T follicular helper cell (primary cell): ENCODE results near the gene DHH.

Experiments
- DNase-seq: peaks from one replicate; pipeline ENCODE4 v3.0.0-alpha.2; 2020; ENCODE audit warnings: low read depth

The DHH gene

GRCh38 chr12:49109641-49110463 lies 15.3 kb upstream of the DHH start:
- DNase-seq = no peak

GRCh38 chr12:49108958-49109404 lies 14.4 kb upstream of the DHH start:
- no peak for DNase-seq

GRCh38 chr12:49105504-49106084 lies 11.0 kb upstream of the DHH start:
- DNase-seq = no peak

GRCh38 chr12:49104822-49105221 lies 10.2 kb upstream of the DHH start:
- DNase-seq = no peak

GRCh38 chr12:49100380-49100779 lies 5.8 kb upstream of the DHH start:
- no peak for DNase-seq

- no peak for DNase-seq
Observed at GRCh38 chr12:49098703-49099102, 4.1 kb upstream of the DHH start.

- peak; percentile 48 for DNase-seq
Observed at GRCh38 chr12:49098035-49098451, 3.4 kb upstream of the DHH start.

- no peak for DNase-seq
Observed at GRCh38 chr12:49097381-49097780, 2.8 kb upstream of the DHH start.

GRCh38 chr12:49094975-49095365 lies 369 bp upstream of the DHH start:
- DNase-seq = no peak

GRCh38 chr12:49093792-49094159 lies 825 bp downstream of the DHH start:
- DNase-seq = no peak

GRCh38 chr12:49092816-49093406 lies 1.7 kb downstream of the DHH start:
- no peak for DNase-seq

GRCh38 chr12:49092086-49092815 lies 2.4 kb downstream of the DHH start:
- DNase-seq = peak; percentile 30

- DNase-seq = no peak
Observed at GRCh38 chr12:49091836-49092085, 2.8 kb downstream of the DHH start.

- no peak for DNase-seq
Observed at GRCh38 chr12:49091056-49091835, 3.4 kb downstream of the DHH start.

- DNase-seq = no peak
Observed at GRCh38 chr12:49089821-49090773, 4.5 kb downstream of the DHH start.

GRCh38 chr12:49088932-49089330 lies 5.7 kb downstream of the DHH start:
- DNase-seq = no peak

- peak; percentile 36 for DNase-seq
Observed at GRCh38 chr12:49088150-49088931, 6.3 kb downstream of the DHH start.

GRCh38 chr12:49086116-49086515 lies 8.5 kb downstream of the DHH start:
- DNase-seq = no peak

GRCh38 chr12:49084438-49084837 lies 10.2 kb downstream of the DHH start:
- DNase-seq = no peak

- no peak for DNase-seq
Observed at GRCh38 chr12:49079793-49080192, 14.8 kb downstream of the DHH start.
